Uterus (tissue), 4 donors: ENCODE data around the gene EFNB1. TPM values are rescaled to one million over a fixed set of nuclear protein-coding genes. Genes with fewer than 3 reads are reported as not detected.

Experiments used
- DNase-seq, 2 donors: peaks; one replicate each; pipeline ENCODE4 v3.0.0-alpha.2; 2019 to 2020
- H3K27ac ChIP-seq, 2 donors: fragments of 200-600 bp; sonication (generic); 1 replicate in 1 of 2; 2 replicates in 1 of 2; pipeline ENCODE4 v1.5.1; 2016 to 2018
- H3K27me3 ChIP-seq, 2 donors: fragments of 200-600 bp; sonication (generic); one replicate each; pipeline ENCODE4 v1.5.1; 2018 to 2019; ENCODE audit warnings: control low read depth in 1 of 2
- H3K36me3 ChIP-seq, 2 donors: fragments of 200-600 bp; sonication (generic); one replicate each; pipeline ENCODE4 v1.5.1; 2019; ENCODE audit warnings: control low read depth in 1 of 2
- H3K4me1 ChIP-seq, 2 donors: fragments of 200-600 bp; sonication (generic); one replicate each; pipeline ENCODE4 v1.5.1; 2018 to 2019; ENCODE audit warnings: control low read depth in 1 of 2
- H3K4me3 ChIP-seq, 2 donors: fragments of 200-600 bp; sonication (generic); 1 replicate in 1 of 2; 2 replicates in 1 of 2; pipeline ENCODE4 v1.5.1; 2018 to 2019; ENCODE audit warnings: mild to moderate bottlenecking in 1 of 2
- H3K9me3 ChIP-seq, 2 donors: fragments of 200-600 bp; sonication (generic); one replicate each; pipeline ENCODE4 v1.5.1; 2019; ENCODE audit warnings: control low read depth in 1 of 2
- CTCF ChIP-seq, 4 experiments: fragments of 200-600 bp in 2 of 4; fragments of 450-650 bp in 2 of 4; sonication (generic) in 2 of 4; IDR thresholded peaks; one replicate each; pipeline ENCODE4 v1.5.1; 2016 to 2019; ENCODE audit warnings: antibody characterized with exemption in 4 of 4, mild to moderate bottlenecking in 2 of 4, moderate library complexity in 1 of 4
- POLR2A ChIP-seq, 2 donors: fragments of 450-650 bp; IDR thresholded peaks; one replicate each; pipeline ENCODE4 v1.6.1; 2016; ENCODE audit warnings: antibody characterized with exemption in 2 of 2, mild to moderate bottlenecking in 1 of 2, moderate library complexity in 1 of 2
- intact Hi-C: fragments of 100-400 bp; cut with DNase I; formaldehyde crosslinking; loops from one replicate; pipeline ENCODE4 v1.15.1; 2023; ENCODE audit warnings: low total_unique reads
- total RNA-seq, 4 donors: library from RNA; depleted of rRNA in 3 of 4; stranded (reverse); fragments of >200 nt in 3 of 4; gene quantifications; one replicate each; pipeline versions ENCODE4 v1.1.0 to v1.2.4, GENCODE V29; 2014 to 2023
- donor health status: DM: yes; HTN: yes; CAD: no.

Gene EFNB1
- total RNA-seq, 4 donors from 2014 or later = 8.8 to 59.1 (median 28.7) TPM

- intact Hi-C loops = no loop called here
- no peaks in the 10 kb centered on the region for H3K4me1 ChIP-seq
- no peak for DNase-seq
- no peaks in the 10 kb centered on the region for H3K36me3 ChIP-seq
- TF ChIP-seq CTCF (IDR thresholded peaks at IDR 0.05) = peak in 1 of 4 experiments; percentile 18
- no peak for TF ChIP-seq POLR2A (IDR thresholded peaks at IDR 0.05)
- H3K4me3 ChIP-seq = no peak overlapping the region
- H3K27ac ChIP-seq = no peak overlapping the region
- peaks cover 0 to 13% of the 10 kb centered on the region in 2 donors for H3K27me3 ChIP-seq
- H3K9me3 ChIP-seq = no peaks in the 10 kb centered on the region
Measured at GRCh38 chrX:68808686-68809357, 20.0 kb upstream of the EFNB1 start.

- no peak overlapping the region for H3K4me3 ChIP-seq
- H3K27ac ChIP-seq = no peak overlapping the region
- no peaks in the 10 kb centered on the region for H3K36me3 ChIP-seq
- peaks cover 0 to 5% of the 10 kb centered on the region in 2 donors for H3K27me3 ChIP-seq
- no peak for DNase-seq
- intact Hi-C loops = loop anchor here (10.0 kb wide), 1 partner anchor 404 kb away; no protein-coding TSS in a partner anchor
- H3K9me3 ChIP-seq = no peaks in the 10 kb centered on the region
- TF ChIP-seq POLR2A (IDR thresholded peaks at IDR 0.05) (no peak), CTCF (IDR thresholded peaks at IDR 0.05) (no peak)
- no peaks in the 10 kb centered on the region for H3K4me1 ChIP-seq
Measured at GRCh38 chrX:68820476-68821110, 8.2 kb upstream of the EFNB1 start.

GRCh38 chrX:68821616-68822015, 7.2 kb upstream of the EFNB1 start:
- Histone ChIP-seq H3K4me1 (no peaks in the 10 kb centered on the region), H3K27ac (no peak overlapping the region), H3K9me3 (no peaks in the 10 kb centered on the region), H3K27me3 (peaks cover 0 to 5% of the 10 kb centered on the region in 2 donors), H3K36me3 (no peaks in the 10 kb centered on the region), H3K4me3 (no peak overlapping the region)
- intact Hi-C loops = loop anchor here (10.0 kb wide), 1 partner anchor 403 kb away; no protein-coding TSS in a partner anchor
- TF ChIP-seq CTCF (IDR thresholded peaks at IDR 0.05) = no peak
- no peak for TF ChIP-seq POLR2A (IDR thresholded peaks at IDR 0.05)
- no peak for DNase-seq

GRCh38 chrX:68822641-68823410, 6.0 kb upstream of the EFNB1 start:
- peak; percentile 45 to 53 for DNase-seq
- no peaks in the 10 kb centered on the region for H3K4me1 ChIP-seq
- H3K27me3 ChIP-seq = peaks cover 0 to 5% of the 10 kb centered on the region in 2 donors
- intact Hi-C loops = loop anchor here (10.0 kb wide), 1 partner anchor 402 kb away; no protein-coding TSS in a partner anchor
- no peaks in the 10 kb centered on the region for H3K36me3 ChIP-seq
- no peaks in the 10 kb centered on the region for H3K9me3 ChIP-seq
- H3K27ac ChIP-seq = no peak overlapping the region
- TF ChIP-seq CTCF (IDR thresholded peaks at IDR 0.05) (peak; percentile 51 to 68 (median 60)), POLR2A (IDR thresholded peaks at IDR 0.05) (no peak)
- H3K4me3 ChIP-seq = no peak overlapping the region
